Measurements from ENCODE around the gene TAOK3.

The TAOK3 gene

GRCh38 chr12:118183155-118183554, 189.6 kb downstream of the TAOK3 start:
- no peak overlapping the region for H3K4me3 ChIP-seq (ENCODE audit: low read depth, low read length)
- DNase-seq (ENCODE audit: low read depth) = no peak
- TF ChIP-seq POLR2A (IDR thresholded peaks at IDR 0.05; ENCODE audit: extremely low read depth, insufficient read length) = no peak
- no peak for TF ChIP-seq CTCF (IDR thresholded peaks at IDR 0.05; ENCODE audit: low read depth, low read length)
- TF ChIP-seq MYC (IDR thresholded peaks at IDR 0.05; ENCODE audit: low read depth, low read length) = no peak
- TF ChIP-seq MAX (IDR thresholded peaks at IDR 0.05; ENCODE audit: low read depth, low read length) = no peak

- no peak for TF ChIP-seq CTCF (IDR thresholded peaks at IDR 0.05; ENCODE audit: low read depth, low read length)
- no peak for TF ChIP-seq MAX (IDR thresholded peaks at IDR 0.05; ENCODE audit: low read depth, low read length)
- no peak for TF ChIP-seq POLR2A (IDR thresholded peaks at IDR 0.05; ENCODE audit: extremely low read depth, insufficient read length)
- no peak for TF ChIP-seq MYC (IDR thresholded peaks at IDR 0.05; ENCODE audit: low read depth, low read length)
- no peak overlapping the region for H3K4me3 ChIP-seq (ENCODE audit: low read depth, low read length)
- DNase-seq (ENCODE audit: low read depth) = peak; percentile 91
These were observed 196.8 kb downstream of the TAOK3 start for GRCh38 chr12:118175823-118176447.

- no peak for TF ChIP-seq CTCF (IDR thresholded peaks at IDR 0.05; ENCODE audit: low read depth, low read length)
- TF ChIP-seq POLR2A (IDR thresholded peaks at IDR 0.05; ENCODE audit: extremely low read depth, insufficient read length) = no peak
- no peak for TF ChIP-seq MAX (IDR thresholded peaks at IDR 0.05; ENCODE audit: low read depth, low read length)
- TF ChIP-seq MYC (IDR thresholded peaks at IDR 0.05; ENCODE audit: low read depth, low read length) = no peak
- H3K4me3 ChIP-seq (ENCODE audit: low read depth, low read length) = no peak overlapping the region
- no peak for DNase-seq (ENCODE audit: low read depth)
These were observed 205.8 kb downstream of the TAOK3 start for GRCh38 chr12:118166946-118167345.

- H3K4me3 ChIP-seq (ENCODE audit: low read depth, low read length) = no peak overlapping the region
- TF ChIP-seq MYC (IDR thresholded peaks at IDR 0.05; ENCODE audit: low read depth, low read length) (no peak), CTCF (IDR thresholded peaks at IDR 0.05; ENCODE audit: low read depth, low read length) (peak; percentile 27)
- DNase-seq (ENCODE audit: low read depth) = peak; percentile 41
These were observed 207.8 kb downstream of the TAOK3 start for GRCh38 chr12:118164798-118165486.

- TF ChIP-seq MYC (IDR thresholded peaks at IDR 0.05; ENCODE audit: low read depth, low read length) = no peak
- no peak for TF ChIP-seq POLR2A (IDR thresholded peaks at IDR 0.05; ENCODE audit: extremely low read depth, insufficient read length)
- TF ChIP-seq MAX (IDR thresholded peaks at IDR 0.05; ENCODE audit: low read depth, low read length) = no peak
- no peak for TF ChIP-seq CTCF (IDR thresholded peaks at IDR 0.05; ENCODE audit: low read depth, low read length)
- no peak for DNase-seq (ENCODE audit: low read depth)
- H3K4me3 ChIP-seq (ENCODE audit: low read depth, low read length) = no peak overlapping the region
These were observed 212.2 kb downstream of the TAOK3 start for GRCh38 chr12:118160536-118160935.
